GM12878 (cell line): ENCODE measurements around the gene ARMC6. TPM values are rescaled to one million over a fixed set of nuclear protein-coding genes. Genes with fewer than 3 reads are reported as not detected.

Source experiments
- ATAC-seq: fragments of 200-7000 bp; cut with Tn5 transposase; 3 replicates; pipeline ENCODE4 v1.9.1; 2020; ENCODE audit warnings: mild to moderate bottlenecking, moderate library complexity
- BruUV-seq: library from RNA; stranded (reverse); fragments of 400-500 nt; replicated peaks from 2 replicates; lab custom pipeline; 2021; lab: Mats Ljungman, UMichigan
- CTCF ChIA-PET: fragments of 300-600 bp; sonication (Branson Sonifier 250); formaldehyde crosslinking; extraction: SDS; loops from one replicate; lab custom pipeline; 2021; ENCODE audit warnings: inconsistent platforms; lab: Yijun Ruan, JAX
- POLR2A ChIA-PET: fragments of 350-600 bp; formaldehyde crosslinking; extraction: SDS; loops from one replicate; lab custom pipeline; 2021; ENCODE audit warnings: inconsistent platforms; lab: Charles Lee
- RAD21 ChIA-PET: fragments of 300-600 bp; sonication (Branson Sonifier 250); formaldehyde crosslinking; loops from one replicate; lab custom pipeline; 2023; ENCODE audit warnings: antibody characterized with exemption; ENCODE audit not compliant: unreplicated experiment; lab: Charles Lee
- SMC1A ChIA-PET: fragments of 300-600 bp; sonication (Branson Sonifier 250); formaldehyde crosslinking; loops from one replicate; lab custom pipeline; 2023; ENCODE audit not compliant: unreplicated experiment, uncharacterized antibody; lab: Charles Lee
- DNase-seq: peaks from one replicate; pipeline ENCODE4 v3.0.0-alpha.2; 2011; ENCODE audit warnings: low read depth, low spot score
- FAIRE-seq: peaks from 3 replicates; lab custom pipeline; 2011; peaks lifted over from hg19 to GRCh38; lab: Jason Lieb, UNC
- H2AFZ ChIP-seq: 2 replicates; pipeline ENCODE4 v1.6.0; 2011; ENCODE audit warnings: low read depth, low read length, control low read depth; ENCODE audit not compliant: control insufficient read depth
- H3K27ac ChIP-seq: 2 replicates; pipeline ENCODE4 v1.5.1; 2011; ENCODE audit warnings: control low read depth; ENCODE audit not compliant: control insufficient read depth, insufficient read depth
- H3K27me3 ChIP-seq, 2 experiments: replicated peaks in 1 of 2; 2 replicates each; pipeline versions ENCODE4 v1.6.0 to v1.6.1; 2011; ENCODE audit warnings: low read length in 1 of 2; ENCODE audit not compliant: control insufficient read depth in 2 of 2, insufficient read depth in 2 of 2
- H3K36me3 ChIP-seq, 2 experiments: 2 replicates each; pipeline ENCODE4 v1.5.1; 2011; ENCODE audit warnings: low read length in 1 of 2; ENCODE audit not compliant: control insufficient read depth in 2 of 2, insufficient read depth in 2 of 2
- H3K4me1 ChIP-seq: 2 replicates; pipeline ENCODE4 v1.6.1; 2011; ENCODE audit warnings: mild to moderate bottlenecking, low read length, moderate library complexity, mixed read lengths; ENCODE audit not compliant: control insufficient read depth, insufficient read depth
- H3K4me2 ChIP-seq: 2 replicates; pipeline ENCODE4 v1.6.0; 2011; ENCODE audit warnings: control low read depth; ENCODE audit not compliant: control insufficient read depth, insufficient read depth
- H3K4me3 ChIP-seq: fragments of 200-600 bp; sonication (generic); 2 replicates; pipeline ENCODE4 v1.5.1; 2016
- H3K79me2 ChIP-seq: 2 replicates; pipeline ENCODE4 v1.6.0; 2011; ENCODE audit warnings: low read length; ENCODE audit not compliant: control insufficient read depth, insufficient read depth
- H3K9ac ChIP-seq: 2 replicates; pipeline ENCODE4 v1.8.0; 2011; ENCODE audit warnings: low read length, control low read depth, mixed read lengths; ENCODE audit not compliant: control insufficient read depth, insufficient read depth
- H3K9me3 ChIP-seq: replicated peaks from 3 replicates; pipeline ENCODE4 v1.5.1; 2011; ENCODE audit warnings: mild to moderate bottlenecking, low read length; ENCODE audit not compliant: control insufficient read depth, insufficient read depth
- H4K20me1 ChIP-seq: 2 replicates; pipeline ENCODE4 v1.6.0; 2011; ENCODE audit not compliant: control insufficient read depth, insufficient read depth
- ESRRA ChIP-seq: IDR thresholded peaks from 2 replicates; pipeline ENCODE4 v1.6.1; 2012; ENCODE audit warnings: mild to moderate bottlenecking, low read length, improper control_type of control experiment
- JUNB ChIP-seq: IDR thresholded peaks from 2 replicates; pipeline ENCODE4 v1.6.1; 2016; ENCODE audit warnings: antibody characterized with exemption, mild to moderate bottlenecking
- WGBS: methylation state at CpG from one replicate; pipeline ENCODE4 v1.1.6; 2016; ENCODE audit warnings: low lambda C conversion rate; ENCODE audit not compliant: insufficient replicate concordance, insufficient coverage; ENCODE audit errors: missing lambda C conversion rate; 5-methylcytosine and 5-hydroxymethylcytosine counted together
- in situ Hi-C: fragments of 300-500 bp; cut with MboI; formaldehyde crosslinking; loops from 9 replicates; pipeline ENCODE4 v1.14.3; 2018; ENCODE audit warnings: mixed read lengths
- intact Hi-C: fragments of 100-400 bp; cut with micrococcal nuclease; formaldehyde crosslinking; loops from one replicate; pipeline ENCODE4 v1.14.2; 2022; ENCODE audit not compliant: unreplicated experiment
- polyA plus RNA-seq, 11 experiments: library from polyadenylated mRNA; depleted of rRNA in 4 of 11; unstranded in 6 of 11; stranded (reverse) in 5 of 11; fragments of >200 nt; fragmentation: Nextera tagmentation in 4 of 11; fragmentation: Illumina TruSeq in 1 of 11; extraction: Ambion mirVana in 4 of 11; extraction: Trizol in 1 of 11; gene quantifications; 1 replicate in 1 of 11; 2 replicates in 10 of 11; pipeline versions ENCODE4 v1.2.1 to v1.2.3, GENCODE V29; 2011 to 2016; ENCODE audit warnings: inconsistent platforms in 2 of 11, missing spikeins in 2 of 11, low read depth in 1 of 11
- total RNA-seq, 4 experiments: library from RNA; depleted of rRNA in 3 of 4; stranded (reverse); fragments of >200 nt in 3 of 4; fragmentation: Illumina TruSeq in 1 of 4; extraction: Trizol in 1 of 4; gene quantifications; 2 replicates each; pipeline versions ENCODE4 v1.2.1 to v1.2.3, GENCODE V29; 2013 to 2021
- TF ChIP-seq, protein P1 (sequence below): fragments of 450-650 bp; IDR thresholded peaks from 2 replicates; pipeline ENCODE4 v1.6.1; 2014; ENCODE audit warnings: mild to moderate bottlenecking
- TF ChIP-seq, protein P2 (sequence below): fragments of 450-650 bp; IDR thresholded peaks from 2 replicates; pipeline ENCODE4 v1.6.1; 2018; ENCODE audit warnings: borderline replicate concordance, mild to moderate bottlenecking; ENCODE audit not compliant: partially characterized antibody
- TF ChIP-seq, protein P3 (sequence below): fragments of 150-350 bp; IDR thresholded peaks from 2 replicates; pipeline ENCODE4 v1.6.1; 2014; ENCODE audit warnings: mild to moderate bottlenecking, low read depth, low read length

Gene ARMC6
- total and polyA plus RNA-seq, 10 of the 15 experiments (the other 5 are each of a cell fraction or from before 2014, with no cell fraction given): 1.1 to 64.4 (median 41.6) TPM

DNA sequence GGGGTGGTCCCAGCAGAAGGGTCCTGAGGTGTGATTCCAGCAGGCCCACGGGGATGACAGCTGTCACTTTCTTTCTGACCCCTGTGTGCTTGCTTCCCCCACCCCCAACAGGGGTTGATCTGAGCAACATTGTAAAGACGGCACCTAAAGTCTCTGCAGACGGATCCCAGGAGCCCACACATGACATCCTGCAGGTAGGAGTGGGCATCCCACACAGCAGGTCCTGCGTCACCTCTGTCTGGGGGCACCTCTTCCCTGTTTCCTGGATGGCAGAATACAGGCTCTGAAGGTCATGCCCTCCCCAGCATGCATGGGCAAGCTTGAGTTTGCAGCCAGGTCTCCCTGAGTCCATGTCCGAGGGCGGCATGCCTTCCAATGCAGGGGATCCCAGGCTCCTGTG, 10.5 kb downstream of the ARMC6 start:
- H3K4me1 ChIP-seq: no peaks in the 10 kb centered on the region

DNA sequence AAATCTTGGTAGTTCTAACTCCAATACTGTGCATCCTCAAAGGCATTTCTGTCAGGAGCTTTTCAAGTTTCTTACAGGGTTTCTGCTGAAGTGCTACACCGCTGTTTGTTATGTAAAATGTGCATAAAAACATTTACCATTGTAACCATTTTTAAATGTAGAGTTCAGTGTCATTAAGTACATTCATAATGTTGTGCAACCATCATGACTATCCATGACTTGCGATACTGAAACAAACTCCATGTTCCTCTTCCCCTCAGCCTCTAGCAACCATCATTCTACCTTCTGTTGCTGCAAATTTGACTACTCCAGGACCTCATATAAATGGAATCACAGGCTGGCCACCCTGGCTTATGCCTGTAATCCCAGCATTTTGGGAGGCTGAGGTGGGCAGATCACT, 16.0 kb downstream of the ARMC6 start:
- Histone ChIP-seq H3K4me3 (no peak overlapping the region), H3K9me3 (no peaks in the 10 kb centered on the region), H3K4me2 (no peak overlapping the region), H2AFZ (no peak overlapping the region), H3K27ac (no peak overlapping the region), H3K4me1 (no peaks in the 10 kb centered on the region), H3K27me3 (no peaks in the 10 kb centered on the region), H4K20me1 (no peaks in the 10 kb centered on the region; the same call in 1 of the 2 replicates), H3K36me3 (peaks cover 21 to 22% of the 10 kb centered on the region in 2 experiments), H3K79me2 (no peaks in the 10 kb centered on the region), H3K9ac (no peak overlapping the region)
- no TSS peak for BruUV-seq
- FAIRE-seq (no peak), DNase-seq (no peak), ATAC-seq (no peak)
- SMC1A ChIA-PET: interaction anchor here (1.0 to 1.4 kb wide), 2 partner anchors 9 to 405 kb away, joined by 3 to 4 read pairs; no protein-coding TSS in a partner anchor
- POLR2A ChIA-PET: no interaction called here
- intact Hi-C loops: no loop called here
- in situ Hi-C loops: no loop called here
- RAD21 ChIA-PET: interaction anchor here (0.6 to 1.5 kb wide), 2 partner anchors 11 to 92 kb away, joined by 3 read pairs; no protein-coding TSS in a partner anchor
- TF ChIP-seq, protein P1, sequence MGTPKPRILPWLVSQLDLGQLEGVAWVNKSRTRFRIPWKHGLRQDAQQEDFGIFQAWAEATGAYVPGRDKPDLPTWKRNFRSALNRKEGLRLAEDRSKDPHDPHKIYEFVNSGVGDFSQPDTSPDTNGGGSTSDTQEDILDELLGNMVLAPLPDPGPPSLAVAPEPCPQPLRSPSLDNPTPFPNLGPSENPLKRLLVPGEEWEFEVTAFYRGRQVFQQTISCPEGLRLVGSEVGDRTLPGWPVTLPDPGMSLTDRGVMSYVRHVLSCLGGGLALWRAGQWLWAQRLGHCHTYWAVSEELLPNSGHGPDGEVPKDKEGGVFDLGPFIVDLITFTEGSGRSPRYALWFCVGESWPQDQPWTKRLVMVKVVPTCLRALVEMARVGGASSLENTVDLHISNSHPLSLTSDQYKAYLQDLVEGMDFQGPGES: no peak
- TF ChIP-seq, protein P2, sequence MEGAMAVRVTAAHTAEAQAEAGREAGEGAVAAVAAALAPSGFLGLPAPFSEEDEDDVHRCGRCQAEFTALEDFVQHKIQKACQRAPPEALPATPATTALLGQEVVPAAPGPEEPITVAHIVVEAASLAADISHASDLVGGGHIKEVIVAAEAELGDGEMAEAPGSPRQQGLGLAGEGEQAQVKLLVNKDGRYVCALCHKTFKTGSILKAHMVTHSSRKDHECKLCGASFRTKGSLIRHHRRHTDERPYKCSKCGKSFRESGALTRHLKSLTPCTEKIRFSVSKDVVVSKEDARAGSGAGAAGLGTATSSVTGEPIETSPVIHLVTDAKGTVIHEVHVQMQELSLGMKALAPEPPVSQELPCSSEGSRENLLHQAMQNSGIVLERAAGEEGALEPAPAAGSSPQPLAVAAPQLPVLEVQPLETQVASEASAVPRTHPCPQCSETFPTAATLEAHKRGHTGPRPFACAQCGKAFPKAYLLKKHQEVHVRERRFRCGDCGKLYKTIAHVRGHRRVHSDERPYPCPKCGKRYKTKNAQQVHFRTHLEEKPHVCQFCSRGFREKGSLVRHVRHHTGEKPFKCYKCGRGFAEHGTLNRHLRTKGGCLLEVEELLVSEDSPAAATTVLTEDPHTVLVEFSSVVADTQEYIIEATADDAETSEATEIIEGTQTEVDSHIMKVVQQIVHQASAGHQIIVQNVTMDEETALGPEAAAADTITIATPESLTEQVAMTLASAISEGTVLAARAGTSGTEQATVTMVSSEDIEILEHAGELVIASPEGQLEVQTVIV: no peak
- TF ChIP-seq, protein P3, sequence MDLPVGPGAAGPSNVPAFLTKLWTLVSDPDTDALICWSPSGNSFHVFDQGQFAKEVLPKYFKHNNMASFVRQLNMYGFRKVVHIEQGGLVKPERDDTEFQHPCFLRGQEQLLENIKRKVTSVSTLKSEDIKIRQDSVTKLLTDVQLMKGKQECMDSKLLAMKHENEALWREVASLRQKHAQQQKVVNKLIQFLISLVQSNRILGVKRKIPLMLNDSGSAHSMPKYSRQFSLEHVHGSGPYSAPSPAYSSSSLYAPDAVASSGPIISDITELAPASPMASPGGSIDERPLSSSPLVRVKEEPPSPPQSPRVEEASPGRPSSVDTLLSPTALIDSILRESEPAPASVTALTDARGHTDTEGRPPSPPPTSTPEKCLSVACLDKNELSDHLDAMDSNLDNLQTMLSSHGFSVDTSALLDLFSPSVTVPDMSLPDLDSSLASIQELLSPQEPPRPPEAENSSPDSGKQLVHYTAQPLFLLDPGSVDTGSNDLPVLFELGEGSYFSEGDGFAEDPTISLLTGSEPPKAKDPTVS: no peak
- no peak for TF ChIP-seq JUNB
- 98% methylated on average over 2 of the region's 2 CpGs for WGBS
- CTCF ChIA-PET: interaction anchor here (1.0 kb wide), 1 partner anchor 263 kb away, joined by 3 read pairs; no protein-coding TSS in a partner anchor

More for the DNA sequence above, 10.5 kb downstream of the ARMC6 start:
- Histone ChIP-seq H2AFZ (no peak overlapping the region), H3K4me2 (no peak overlapping the region), H4K20me1 (no peaks in the 10 kb centered on the region), H3K9ac (no peak overlapping the region), H3K9me3 (no peaks in the 10 kb centered on the region), H3K27me3 (no peaks in the 10 kb centered on the region), H3K4me3 (no peak overlapping the region), H3K36me3 (peaks cover 4 to 18% of the 10 kb centered on the region in 2 experiments; a peak in 3 of 4 replicates), H3K27ac (no peak overlapping the region), H3K79me2 (peaks cover 2% of the 10 kb centered on the region; the same call in 1 of the 2 replicates)
- intact Hi-C loops: no loop called here
- in situ Hi-C loops: no loop called here
- ChIA-PET RAD21 (no interaction called here), SMC1A (no interaction called here), CTCF (interaction anchor here (1.1 kb wide), 1 partner anchor 22 kb away, joined by 3 read pairs; no protein-coding TSS in a partner anchor), POLR2A (no interaction called here)
- BruUV-seq: no TSS peak
- no peak for TF ChIP-seq ESRRA
- no peak for DNase-seq
- FAIRE-seq: no peak
- no peak for ATAC-seq
- WGBS: 97% methylated on average over 6 of the region's 6 CpGs
